IPS-18a (cell line): Measurements from ENCODE around the gene SMIM38.

Source experiments
- H3K27ac ChIP-seq: one replicate; pipeline ENCODE4 v1.5.1; 2013; ENCODE audit warnings: low read length
- H3K27me3 ChIP-seq: one replicate; pipeline ENCODE4 v1.6.1; 2013; ENCODE audit warnings: mild to moderate bottlenecking, low read length; ENCODE audit not compliant: control insufficient read depth, insufficient read depth
- H3K36me3 ChIP-seq: one replicate; pipeline ENCODE4 v1.6.1; 2013; ENCODE audit warnings: low read depth, low read length; ENCODE audit not compliant: control insufficient read depth
- H3K4me1 ChIP-seq: one replicate; pipeline ENCODE4 v1.6.1; 2013; ENCODE audit warnings: low read depth, low read length; ENCODE audit not compliant: control insufficient read depth
- H3K4me3 ChIP-seq: one replicate; pipeline ENCODE4 v1.5.1; 2013; ENCODE audit warnings: low read length
- H3K9ac ChIP-seq: one replicate; pipeline ENCODE4 v1.6.1; 2013; ENCODE audit warnings: mild to moderate bottlenecking, low read length, moderate library complexity
- H3K9me3 ChIP-seq: one replicate; pipeline ENCODE4 v1.6.1; 2013; ENCODE audit warnings: low read depth, low read length; ENCODE audit not compliant: control insufficient read depth

Gene SMIM38

GRCh38 chr11:69156235-69156639, 502 bp downstream of the SMIM38 start:
- H3K9me3 ChIP-seq = no peaks in the 10 kb centered on the region
- no peak overlapping the region for H3K4me3 ChIP-seq
- H3K27ac ChIP-seq = no peak overlapping the region
- H3K4me1 ChIP-seq = peaks cover 19% of the 10 kb centered on the region
- no peak overlapping the region for H3K9ac ChIP-seq
- H3K27me3 ChIP-seq = no peaks in the 10 kb centered on the region
- no peaks in the 10 kb centered on the region for H3K36me3 ChIP-seq

GRCh38 chr11:69156673-69157155, 979 bp downstream of the SMIM38 start:
- Histone ChIP-seq H3K4me1 (peaks cover 15% of the 10 kb centered on the region), H3K36me3 (no peaks in the 10 kb centered on the region), H3K27me3 (no peaks in the 10 kb centered on the region), H3K9ac (no peak overlapping the region), H3K9me3 (no peaks in the 10 kb centered on the region), H3K4me3 (no peak overlapping the region), H3K27ac (no peak overlapping the region)

- no peaks in the 10 kb centered on the region for H3K9me3 ChIP-seq
- no peak overlapping the region for H3K4me3 ChIP-seq
- H3K36me3 ChIP-seq = no peaks in the 10 kb centered on the region
- H3K9ac ChIP-seq = no peak overlapping the region
- H3K4me1 ChIP-seq = peaks cover 10% of the 10 kb centered on the region
- H3K27me3 ChIP-seq = no peaks in the 10 kb centered on the region
- no peak overlapping the region for H3K27ac ChIP-seq
Observed at GRCh38 chr11:69157156-69157821, 1.6 kb downstream of the SMIM38 start.

GRCh38 chr11:69157822-69158231, 2.1 kb downstream of the SMIM38 start:
- Histone ChIP-seq H3K27me3 (no peaks in the 10 kb centered on the region), H3K9ac (no peak overlapping the region), H3K36me3 (no peaks in the 10 kb centered on the region), H3K9me3 (no peaks in the 10 kb centered on the region), H3K4me1 (peaks cover 4% of the 10 kb centered on the region), H3K27ac (no peak overlapping the region), H3K4me3 (no peak overlapping the region)

GRCh38 chr11:69158301-69159149, 2.8 kb downstream of the SMIM38 start:
- Histone ChIP-seq H3K27me3 (no peaks in the 10 kb centered on the region), H3K4me1 (no peaks in the 10 kb centered on the region), H3K4me3 (no peak overlapping the region), H3K9me3 (no peaks in the 10 kb centered on the region), H3K27ac (no peak overlapping the region), H3K36me3 (no peaks in the 10 kb centered on the region), H3K9ac (no peak overlapping the region)

- H3K27me3 ChIP-seq = no peaks in the 10 kb centered on the region
- no peaks in the 10 kb centered on the region for H3K4me1 ChIP-seq
- H3K4me3 ChIP-seq = no peak overlapping the region
- H3K9me3 ChIP-seq = no peaks in the 10 kb centered on the region
- H3K27ac ChIP-seq = no peak overlapping the region
- no peaks in the 10 kb centered on the region for H3K36me3 ChIP-seq
- H3K9ac ChIP-seq = no peak overlapping the region
Observed at GRCh38 chr11:69159150-69159852, 3.6 kb downstream of the SMIM38 start.

GRCh38 chr11:69160296-69161116, 4.8 kb downstream of the SMIM38 start:
- Histone ChIP-seq H3K36me3 (no peaks in the 10 kb centered on the region), H3K4me1 (no peaks in the 10 kb centered on the region), H3K9ac (no peak overlapping the region), H3K4me3 (no peak overlapping the region), H3K9me3 (no peaks in the 10 kb centered on the region), H3K27ac (no peak overlapping the region), H3K27me3 (no peaks in the 10 kb centered on the region)

GRCh38 chr11:69161117-69161407, 5.3 kb downstream of the SMIM38 start:
- no peaks in the 10 kb centered on the region for H3K4me1 ChIP-seq
- no peaks in the 10 kb centered on the region for H3K36me3 ChIP-seq
- H3K27me3 ChIP-seq = no peaks in the 10 kb centered on the region
- no peaks in the 10 kb centered on the region for H3K9me3 ChIP-seq
- no peak overlapping the region for H3K9ac ChIP-seq
- no peak overlapping the region for H3K27ac ChIP-seq
- H3K4me3 ChIP-seq = no peak overlapping the region

- Histone ChIP-seq H3K4me3 (no peak overlapping the region), H3K9me3 (no peaks in the 10 kb centered on the region), H3K4me1 (peaks cover 6% of the 10 kb centered on the region), H3K27ac (no peak overlapping the region), H3K9ac (no peak overlapping the region), H3K27me3 (no peaks in the 10 kb centered on the region), H3K36me3 (no peaks in the 10 kb centered on the region)
Observed at GRCh38 chr11:69162505-69162904, 6.8 kb downstream of the SMIM38 start.

GRCh38 chr11:69163842-69164241, 8.1 kb downstream of the SMIM38 start:
- Histone ChIP-seq H3K4me1 (peaks cover 6% of the 10 kb centered on the region), H3K36me3 (no peaks in the 10 kb centered on the region), H3K9me3 (no peaks in the 10 kb centered on the region), H3K27me3 (no peaks in the 10 kb centered on the region), H3K9ac (no peak overlapping the region), H3K4me3 (no peak overlapping the region), H3K27ac (no peak overlapping the region)

- Histone ChIP-seq H3K36me3 (no peaks in the 10 kb centered on the region), H3K9me3 (no peaks in the 10 kb centered on the region), H3K4me3 (no peak overlapping the region)
Observed at GRCh38 chr11:69164824-69165223, 9.1 kb downstream of the SMIM38 start.

More at GRCh38 chr11:69164824-69165223, 9.1 kb downstream of the SMIM38 start:
- Histone ChIP-seq H3K27me3 (no peaks in the 10 kb centered on the region), H3K9ac (no peak overlapping the region), H3K4me1 (peaks cover 6% of the 10 kb centered on the region), H3K27ac (no peak overlapping the region)
